Stimulated activated CD8-positive, alpha-beta memory T cell treated with anti-CD3 and anti-CD28 coated beads, Interleukin-7, amount 100 ng/mL, for 4 hours (primary cell): ENCODE data around the gene TSPAN18.

ENCODE experiments used
- DNase-seq, 2 donors: peaks; one replicate each; pipeline ENCODE4 v3.0.0-alpha.2; 2020; ENCODE audit warnings: low read depth in 2 of 2

TSPAN18 gene

DNA sequence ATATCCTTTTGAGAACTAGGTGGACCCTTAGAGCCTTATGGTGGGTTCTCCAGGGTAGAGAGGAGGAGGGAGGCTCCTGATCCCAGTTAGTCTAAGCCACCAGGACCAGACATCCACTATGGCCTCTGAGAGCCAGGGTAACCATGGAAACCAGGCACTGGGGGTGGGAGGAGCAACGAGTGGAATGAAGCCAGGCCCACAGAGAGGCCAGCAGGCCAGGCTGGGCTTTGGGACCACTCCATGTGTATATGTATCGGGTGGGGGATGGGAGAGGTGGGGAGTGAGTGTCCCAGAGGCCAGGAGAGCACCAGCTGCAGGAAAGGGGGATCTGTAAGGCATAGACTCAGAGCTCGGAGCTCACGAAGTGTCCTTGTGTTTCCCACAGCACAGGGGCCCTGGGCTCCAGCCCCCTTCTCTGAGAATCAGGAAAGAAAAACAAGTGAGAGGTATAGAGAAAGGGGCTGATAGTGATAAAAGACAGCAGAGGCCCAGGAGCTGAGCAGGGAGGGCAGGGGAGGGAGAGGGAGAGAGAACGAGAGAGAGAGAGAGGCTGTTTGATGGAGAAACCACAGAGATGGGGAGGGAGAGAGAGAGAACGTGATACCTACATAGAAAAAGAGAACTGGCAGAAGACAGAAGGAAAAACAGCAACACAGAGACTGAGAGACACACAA is 15.5 kb upstream of the TSPAN18 start:
- DNase-seq, result no peak

DNA sequence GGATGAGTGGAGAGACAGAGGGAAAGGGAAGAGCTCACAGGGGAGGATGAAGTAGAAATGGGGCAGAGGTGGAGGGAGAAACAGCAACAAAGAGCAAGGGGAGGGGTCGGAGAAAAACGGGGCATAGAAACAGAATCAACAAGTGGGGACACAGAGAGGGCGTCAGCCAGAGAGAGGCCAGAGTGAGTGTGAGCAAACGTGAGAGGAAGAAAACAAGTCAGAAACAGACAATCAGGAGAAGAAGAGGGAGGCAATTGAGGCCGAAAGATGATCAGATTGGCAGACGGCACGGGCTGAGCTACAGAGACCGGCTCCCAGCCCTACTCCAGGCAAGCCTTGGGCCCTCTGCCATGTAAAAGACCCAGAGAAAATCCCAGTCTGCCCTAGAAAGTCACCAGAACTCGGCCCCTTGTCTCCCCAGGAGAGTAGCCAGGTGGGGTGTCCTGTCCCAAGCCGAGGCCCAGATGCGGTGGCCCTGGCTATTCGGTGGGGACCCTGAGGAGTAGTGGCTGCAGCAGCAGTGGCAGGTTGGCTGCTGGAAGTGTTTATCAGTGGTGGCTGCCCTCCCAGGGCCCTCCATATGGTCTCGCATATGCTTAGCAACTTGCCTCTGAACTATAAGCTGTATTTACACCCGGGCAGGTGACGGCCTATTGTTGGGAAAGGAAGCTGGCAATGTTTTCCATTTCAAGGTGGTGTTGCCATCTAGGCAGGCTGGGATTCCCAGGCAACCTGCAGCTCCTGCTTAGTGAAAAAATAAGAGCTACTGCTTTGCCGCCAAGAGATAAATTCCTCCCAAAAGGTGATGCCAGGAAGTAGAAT is 14.8 kb upstream of the TSPAN18 start:
- DNase-seq, result no peak

- no peak for DNase-seq
These were observed 13.7 kb upstream of the TSPAN18 start for GRCh38 chr11:44713022-44713421.

GRCh38 chr11:44716256-44716655 is 10.5 kb upstream of the TSPAN18 start:
- no peak for DNase-seq

- no peak for DNase-seq
These were observed 8.7 kb upstream of the TSPAN18 start for GRCh38 chr11:44718057-44718456.

DNA sequence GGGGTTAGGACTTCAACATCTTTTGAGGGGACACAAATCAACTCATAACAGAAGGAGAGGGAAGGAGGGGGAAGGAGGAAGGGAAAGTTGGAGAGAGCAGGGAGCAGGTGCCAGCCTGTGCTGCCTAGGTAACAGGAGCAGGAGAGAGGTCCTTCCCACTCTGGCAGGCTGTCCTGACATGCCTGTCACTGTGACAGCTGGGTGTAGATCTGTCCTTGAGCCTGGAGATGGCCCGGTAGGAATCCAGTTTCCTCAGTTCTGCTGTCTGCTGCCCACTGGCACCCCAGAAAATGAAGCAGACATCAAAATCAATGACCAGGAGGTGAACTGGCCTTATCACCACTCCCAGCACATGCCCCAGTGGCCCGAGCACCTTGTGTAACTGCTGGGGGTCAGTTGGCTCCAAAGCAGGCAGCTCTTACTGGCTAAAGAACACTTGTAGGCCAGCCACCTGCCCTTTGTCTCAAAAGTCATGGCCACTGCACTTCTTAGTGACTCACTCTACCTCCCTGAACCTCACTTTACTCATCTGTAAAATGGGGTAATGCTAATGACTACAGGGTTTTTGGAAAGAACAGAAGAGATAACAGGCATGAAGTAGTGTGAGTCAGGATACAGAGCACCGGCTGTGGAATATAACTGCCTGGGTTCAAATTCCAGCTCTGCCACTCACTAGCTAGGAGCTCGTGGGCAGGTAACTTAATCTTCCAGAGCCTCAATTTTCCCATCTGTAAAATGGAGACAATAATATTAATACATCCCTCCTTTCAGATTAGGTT is 8.0 kb upstream of the TSPAN18 start:
- DNase-seq, result no peak

- no peak for DNase-seq
These were observed 1.6 kb upstream of the TSPAN18 start for GRCh38 chr11:44725016-44725685.

DNA sequence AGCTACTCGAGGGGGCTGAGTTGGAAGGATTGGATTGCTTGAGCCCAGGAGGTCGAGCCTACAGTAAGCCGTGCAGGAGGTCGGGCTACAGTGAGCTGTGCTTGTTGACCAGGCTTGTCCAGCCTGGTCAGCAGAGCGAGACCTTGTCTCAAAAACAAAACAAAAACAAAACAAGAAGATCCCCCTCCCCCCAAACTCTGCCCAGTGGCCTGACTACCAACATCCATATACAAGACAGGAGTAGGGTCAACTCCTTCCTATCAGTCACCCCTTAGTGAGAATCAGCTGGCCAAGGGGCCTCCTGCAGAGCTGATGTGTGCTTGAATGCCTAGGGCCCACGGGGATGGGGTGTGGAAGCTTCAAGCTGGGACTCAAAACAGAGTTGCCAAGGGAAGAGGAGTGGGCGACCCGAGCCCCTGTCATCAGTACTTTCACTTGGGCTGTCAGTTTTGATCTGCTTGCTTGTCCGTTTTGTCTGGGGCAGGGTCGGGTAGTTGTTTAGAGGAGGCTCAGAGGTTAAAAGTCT is 942 bp upstream of the TSPAN18 start:
- DNase-seq, result no peak

DNA sequence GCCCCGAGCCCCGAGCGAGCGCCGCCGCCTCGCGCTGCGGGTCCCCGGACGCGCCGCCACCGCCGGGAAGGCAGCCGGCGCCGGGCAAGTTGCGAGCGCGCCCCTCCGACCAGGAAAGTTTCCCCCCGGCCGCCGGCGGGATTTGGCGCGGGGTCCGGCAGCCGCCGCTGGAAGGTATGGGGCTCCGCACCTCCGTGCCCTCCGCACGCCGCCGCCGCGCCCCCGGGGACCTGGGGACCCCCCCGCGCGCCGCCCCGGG is 281 bp downstream of the TSPAN18 start:
- DNase-seq, result no peak

DNA sequence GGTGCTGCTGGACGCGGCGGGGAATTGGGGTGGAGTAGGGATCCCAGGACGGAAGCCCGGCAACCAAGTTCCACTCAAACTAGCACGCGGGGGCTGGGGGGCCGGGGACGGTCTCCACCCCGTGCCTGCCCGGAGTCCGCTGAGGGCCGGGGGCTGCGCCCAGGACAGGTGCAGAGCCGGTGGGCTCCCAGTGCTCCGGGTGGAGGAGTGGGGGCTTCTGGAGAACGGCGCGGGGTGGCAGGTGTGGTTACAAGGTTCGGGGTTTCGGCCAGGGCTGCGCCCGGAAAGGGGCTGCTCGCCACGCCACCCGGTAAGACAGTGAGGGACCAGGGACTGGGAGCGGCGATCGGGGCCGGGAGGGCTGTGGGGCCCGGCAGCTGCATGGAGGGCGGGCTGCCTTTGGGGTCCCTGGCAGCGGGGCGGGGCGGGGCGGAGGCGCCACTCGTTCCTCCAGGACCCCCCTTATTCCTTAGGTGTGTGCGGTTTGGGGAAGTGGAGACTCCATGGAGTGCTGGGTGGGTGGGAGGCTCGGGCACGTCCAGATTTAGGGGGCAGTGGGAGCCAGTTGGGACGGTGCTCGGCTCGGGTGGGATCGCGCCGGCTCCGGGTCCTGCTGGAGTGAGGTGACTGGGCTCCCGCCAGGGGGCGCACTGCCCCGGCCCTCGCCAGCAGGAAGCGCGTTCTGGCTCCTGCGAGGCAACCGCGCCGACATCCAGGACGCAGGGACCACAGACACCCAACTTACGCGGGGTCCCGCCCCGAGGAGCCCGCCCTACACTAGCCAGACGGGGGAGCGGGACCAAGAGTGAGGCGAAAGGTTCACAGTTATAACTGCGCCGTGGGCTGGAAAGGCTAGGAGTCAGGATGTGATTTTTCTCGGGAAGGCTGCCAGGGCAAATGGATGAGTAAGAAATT is 868 bp downstream of the TSPAN18 start:
- peak; percentile 36 to 69 for DNase-seq

DNA sequence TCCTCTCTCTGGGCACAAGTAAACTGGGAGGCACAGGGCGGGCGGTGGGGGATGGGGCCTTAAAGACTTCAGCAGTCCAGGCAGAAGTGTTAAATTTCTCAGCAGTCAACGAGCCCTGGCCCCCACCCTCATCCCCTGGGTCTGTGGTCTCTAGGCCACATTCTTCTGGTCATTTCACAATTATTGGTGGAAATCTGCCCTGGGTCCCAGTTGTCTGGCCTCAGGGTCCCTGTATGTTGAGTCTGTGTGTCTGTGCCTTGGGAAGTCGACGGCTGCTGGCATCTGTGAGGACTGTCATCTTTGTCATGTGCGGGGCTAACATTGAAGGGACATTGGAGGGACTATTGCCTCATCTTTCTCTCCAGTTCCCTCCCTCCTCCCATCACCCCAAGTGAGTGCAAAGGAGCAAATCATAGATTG is 1.7 kb downstream of the TSPAN18 start:
- DNase-seq, result no peak

GRCh38 chr11:44729063-44729462 is 2.3 kb downstream of the TSPAN18 start:
- DNase-seq, result no peak

GRCh38 chr11:44729713-44730112 is 3.0 kb downstream of the TSPAN18 start:
- no peak for DNase-seq

- no peak for DNase-seq
These were observed 4.0 kb downstream of the TSPAN18 start for GRCh38 chr11:44730775-44731174.

DNA sequence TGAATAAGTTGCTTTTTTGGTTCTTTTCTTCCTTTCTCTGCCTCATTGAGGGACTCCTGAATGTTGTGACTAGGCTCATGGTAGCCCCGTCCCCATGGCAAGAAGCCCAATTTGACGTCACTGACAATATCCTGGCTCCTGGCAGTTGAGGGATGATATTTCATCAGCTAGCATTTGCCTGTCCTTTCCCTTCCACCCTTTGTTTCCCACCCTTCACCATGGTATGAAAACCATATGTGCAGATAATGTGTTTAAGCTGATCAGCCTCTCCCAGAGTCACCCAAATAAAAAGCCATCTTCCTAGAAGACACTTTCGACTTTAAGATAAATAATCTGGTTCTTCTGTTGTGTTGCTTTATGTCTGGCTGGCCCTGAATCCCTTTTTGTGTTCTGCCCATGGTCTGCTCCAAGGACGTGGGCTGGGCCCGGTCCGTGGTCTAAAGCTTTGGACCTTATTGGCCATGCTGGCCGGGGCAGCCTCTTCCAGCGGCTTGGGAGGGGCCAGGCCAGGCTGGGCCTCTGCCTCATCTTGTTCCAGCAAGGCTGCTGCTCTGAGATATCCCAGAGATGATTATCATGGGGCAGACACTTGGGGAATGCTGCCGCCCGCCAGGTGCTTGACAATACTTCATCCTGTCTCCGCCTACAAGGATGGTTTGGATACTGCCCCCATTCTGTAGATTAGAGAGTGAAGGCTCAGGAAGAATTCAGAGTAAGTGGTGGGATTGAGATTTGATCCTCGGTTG is 5.1 kb downstream of the TSPAN18 start:
- DNase-seq, result no peak

DNA sequence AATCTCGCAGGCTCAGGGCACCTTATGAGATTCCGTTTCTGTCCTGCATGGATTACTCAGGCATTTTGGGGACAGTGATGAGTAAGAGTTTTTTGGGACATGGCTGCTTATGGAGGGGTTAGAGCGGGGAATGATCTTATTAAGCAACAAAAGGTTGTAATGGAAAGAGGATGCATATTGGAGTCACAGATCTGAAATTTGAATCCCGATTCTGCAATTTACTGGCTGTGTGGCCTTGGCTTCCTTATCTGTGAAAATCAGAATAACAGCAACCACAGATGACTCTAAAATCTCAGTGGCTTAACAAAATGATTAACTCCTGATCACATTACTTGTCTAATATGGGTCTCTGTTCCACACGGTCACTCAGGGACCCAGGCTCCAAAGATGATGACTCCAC is 5.8 kb downstream of the TSPAN18 start:
- no peak for DNase-seq

DNA sequence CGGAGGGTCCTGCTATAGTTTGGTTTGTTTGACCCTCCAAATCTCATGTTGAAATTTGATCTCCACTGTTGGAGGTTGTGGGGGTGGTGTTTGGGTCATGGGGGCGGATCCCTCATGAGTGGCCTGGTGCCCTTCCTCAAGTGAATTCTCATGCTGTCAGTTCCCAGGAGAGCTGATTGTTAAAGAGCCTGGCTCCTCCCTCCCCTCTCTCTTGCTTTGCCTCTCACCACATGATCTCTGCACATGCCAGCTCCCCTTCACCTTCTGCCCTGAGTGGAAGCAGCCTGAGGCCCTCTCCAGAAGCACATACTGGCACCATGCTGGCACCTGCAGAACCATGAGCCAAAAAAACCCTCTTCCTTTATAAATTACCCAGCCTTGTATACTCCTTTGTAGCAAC is 7.1 kb downstream of the TSPAN18 start:
- no peak for DNase-seq

GRCh38 chr11:44734843-44735381 is 8.2 kb downstream of the TSPAN18 start:
- no peak for DNase-seq

DNA sequence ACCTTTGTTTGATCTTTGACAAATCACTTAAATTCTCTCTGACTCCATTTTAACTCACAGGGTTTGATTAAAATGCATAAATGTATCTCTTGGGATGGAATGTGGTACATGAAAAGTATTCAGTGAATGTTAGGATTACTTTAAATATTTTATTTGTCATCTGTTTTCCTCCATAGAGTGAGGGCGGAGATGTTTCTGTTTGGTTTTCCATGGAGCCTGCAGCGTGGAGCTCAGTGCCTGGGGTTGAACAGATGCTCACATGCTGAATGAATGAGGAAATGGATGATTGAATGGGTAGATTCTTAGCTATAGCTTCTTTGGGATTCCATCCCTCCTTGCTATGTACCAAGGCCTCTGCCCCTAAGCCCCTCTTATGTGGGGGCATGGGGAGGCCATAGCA is 10.0 kb downstream of the TSPAN18 start:
- no peak for DNase-seq
